Endothelial cell of umbilical vein (primary cell): ENCODE measurements around the gene ZNF407. TPM values are rescaled to one million over a fixed set of nuclear protein-coding genes. Genes with fewer than 3 reads are reported as not detected.

Experiments
- BruUV-seq: library from RNA; stranded (reverse); fragments of 400-500 nt; replicated peaks from 2 replicates; lab custom pipeline; 2021; lab: Mats Ljungman, UMichigan
- CTCF ChIA-PET: fragments of 300-600, 350-600 bp; sonication (Branson Sonifier 250); formaldehyde crosslinking; loops from one replicate; lab custom pipeline; 2021; ENCODE audit warnings: antibody characterized with exemption, inconsistent platforms; lab: Charles Lee
- POLR2A ChIA-PET: fragments of 300-600, 350-600 bp; sonication (Branson Sonifier 250); formaldehyde crosslinking; loops from one replicate; lab custom pipeline; 2021; ENCODE audit warnings: antibody characterized with exemption, inconsistent platforms; lab: Charles Lee
- DNase-seq: peaks from one replicate; pipeline ENCODE4 v3.0.0-alpha.2; 2011; ENCODE audit warnings: low read depth, low spot score
- FAIRE-seq: peaks from 2 replicates; lab custom pipeline; 2011; peaks lifted over from hg19 to GRCh38; lab: Jason Lieb, UNC
- H2AFZ ChIP-seq: 2 replicates; pipeline ENCODE4 v1.6.0; 2012; ENCODE audit warnings: low read depth, low read length, control low read depth, inconsistent platforms
- H3K27ac ChIP-seq: 2 replicates; pipeline ENCODE4 v1.5.1; 2011; ENCODE audit warnings: low read depth, mild to moderate bottlenecking, control low read depth, low read length, moderate library complexity; ENCODE audit not compliant: insufficient read depth
- H3K27me3 ChIP-seq, 2 experiments: 2 replicates each; pipeline versions ENCODE4 v1.6.0 to v1.6.1; 2011; ENCODE audit warnings: low read length in 2 of 2, mixed read lengths in 1 of 2; ENCODE audit not compliant: control insufficient read depth in 2 of 2, insufficient read depth in 2 of 2
- H3K36me3 ChIP-seq, 2 experiments: 2 replicates in 1 of 2; 3 replicates in 1 of 2; pipeline ENCODE4 v1.5.1; 2011; ENCODE audit warnings: low read length in 2 of 2, mild to moderate bottlenecking in 1 of 2, moderate library complexity in 1 of 2; ENCODE audit not compliant: control insufficient read depth in 2 of 2, insufficient read depth in 2 of 2; ENCODE audit errors: extremely low read depth in 1 of 2
- H3K4me1 ChIP-seq: 3 replicates; pipeline ENCODE4 v1.5.1; 2011; ENCODE audit warnings: mild to moderate bottlenecking, low read length; ENCODE audit not compliant: control insufficient read depth, insufficient read depth; ENCODE audit errors: extremely low read depth
- H3K4me2 ChIP-seq: 2 replicates; pipeline ENCODE4 v1.6.1; 2011; ENCODE audit warnings: low read length, control low read depth, mixed read lengths; ENCODE audit not compliant: insufficient read depth
- H3K4me3 ChIP-seq, 3 experiments: fragments of 200-600 bp in 1 of 3; sonication (generic), shearing (Covaris generic) in 1 of 3; replicated peaks in 1 of 3; 2 replicates each; pipeline ENCODE4 v1.5.1; 2011 to 2016; ENCODE audit warnings: control low read depth in 3 of 3, low read length in 3 of 3, mild to moderate bottlenecking in 2 of 3, inconsistent platforms in 1 of 3, low read depth in 1 of 3, moderate library complexity in 1 of 3; ENCODE audit not compliant: insufficient read depth in 1 of 3
- H3K79me2 ChIP-seq: 2 replicates; pipeline ENCODE4 v1.6.0; 2012; ENCODE audit warnings: low read length, inconsistent platforms; ENCODE audit not compliant: control insufficient read depth, insufficient read depth
- H3K9ac ChIP-seq: replicated peaks from 2 replicates; pipeline ENCODE3; 2011; ENCODE audit warnings: low read length, control low read depth; ENCODE audit not compliant: insufficient read depth; ENCODE audit errors: extremely low read depth
- H3K9me1 ChIP-seq: replicated peaks from 3 replicates; pipeline ENCODE4 v1.6.0; 2011; ENCODE audit warnings: mild to moderate bottlenecking, low read length; ENCODE audit not compliant: control insufficient read depth, insufficient read depth; ENCODE audit errors: extremely low read depth
- H3K9me3 ChIP-seq: replicated peaks from 2 replicates; pipeline ENCODE4 v1.5.1; 2012; ENCODE audit warnings: low read length, inconsistent platforms; ENCODE audit not compliant: control insufficient read depth, insufficient read depth
- H4K20me1 ChIP-seq: replicated peaks from 2 replicates; pipeline ENCODE3; 2011; ENCODE audit warnings: mild to moderate bottlenecking, low read length; ENCODE audit not compliant: control insufficient read depth, insufficient read depth; ENCODE audit errors: extremely low read depth
- EZH2 ChIP-seq: IDR thresholded peaks from 2 replicates; pipeline ENCODE4 v1.6.1; 2012; ENCODE audit warnings: borderline replicate concordance, low read depth, mild to moderate bottlenecking, moderate library complexity, low read length, inconsistent platforms; ENCODE audit not compliant: severe bottlenecking
- FOS ChIP-seq: IDR thresholded peaks from 2 replicates; pipeline ENCODE4 v1.6.1; 2011; ENCODE audit warnings: mild to moderate bottlenecking, low read length, moderate library complexity, borderline replicate concordance; ENCODE audit not compliant: insufficient read depth
- GATA2 ChIP-seq: IDR thresholded peaks from 2 replicates; pipeline ENCODE4 v1.7.0; 2011; ENCODE audit warnings: low read depth, mild to moderate bottlenecking, moderate library complexity, mixed read lengths, low read length; ENCODE audit not compliant: insufficient read length, insufficient read depth
- JUN ChIP-seq: IDR thresholded peaks from 2 replicates; pipeline ENCODE4 v1.6.1; 2011; ENCODE audit warnings: borderline replicate concordance, low read depth; ENCODE audit not compliant: insufficient read length, insufficient read depth
- MYC ChIP-seq: IDR thresholded peaks from one replicate; pipeline ENCODE4 v1.6.1; 2011; ENCODE audit warnings: mild to moderate bottlenecking, low read depth, low read length
- POLR2A ChIP-seq: IDR thresholded peaks from 2 replicates; pipeline ENCODE4 v1.6.1; 2012; ENCODE audit warnings: low read depth, mild to moderate bottlenecking, control low read depth, low read length
- POLR2AphosphoS5 ChIP-seq: IDR thresholded peaks from 2 replicates; pipeline ENCODE4 v1.6.1; 2012; ENCODE audit warnings: low read depth, mild to moderate bottlenecking, control low read depth, low read length, moderate library complexity; ENCODE audit not compliant: insufficient read depth
- dilution Hi-C: fragments of 300-500 bp; cut with MboI; formaldehyde crosslinking; loops from one replicate; pipeline ENCODE4 v1.15.0; 2019; ENCODE audit warnings: low sequenced_read_pairs; ENCODE audit not compliant: extremely low pct_ligation_motif_present
- intact Hi-C: fragments of 100-400 bp; cut with micrococcal nuclease; formaldehyde crosslinking; loops from one replicate; pipeline ENCODE4 v1.10.0; 2022
- polyA plus RNA-seq, 4 experiments: library from polyadenylated mRNA; depleted of rRNA in 3 of 4; stranded (reverse) in 3 of 4; unstranded in 1 of 4; fragments of >200 nt; gene quantifications; 2 replicates each; pipeline versions ENCODE4 v1.2.1 to v1.2.3, GENCODE V29; 2011 to 2012; ENCODE audit warnings: missing spikeins in 1 of 4
- total RNA-seq: library from RNA; stranded (reverse); gene quantifications from 2 replicates; pipeline ENCODE4 v1.2.3, GENCODE V29; 2021
- TF ChIP-seq, protein P1 (sequence below), 2 donors: IDR thresholded peaks; 1 replicate in 1 of 2; 2 replicates in 1 of 2; pipeline ENCODE4 v1.5.1; 2011; ENCODE audit warnings: low read length in 2 of 2, mild to moderate bottlenecking in 2 of 2, moderate library complexity in 2 of 2, control low read depth in 1 of 2, inconsistent platforms in 1 of 2, low read depth in 1 of 2; ENCODE audit not compliant: insufficient read depth in 1 of 2; ENCODE audit errors: extremely low read depth in 1 of 2
- TF ChIP-seq, protein P2 (sequence below): IDR thresholded peaks from 2 replicates; pipeline ENCODE4 v1.6.1; 2011; ENCODE audit not compliant: insufficient read depth, insufficient read length

Gene ZNF407
- total and polyA plus RNA-seq, 2 donors (not counting 3 experiments of a cell fraction or from before 2014, with no cell fraction given): 3.8 to 20.1 TPM

DNA sequence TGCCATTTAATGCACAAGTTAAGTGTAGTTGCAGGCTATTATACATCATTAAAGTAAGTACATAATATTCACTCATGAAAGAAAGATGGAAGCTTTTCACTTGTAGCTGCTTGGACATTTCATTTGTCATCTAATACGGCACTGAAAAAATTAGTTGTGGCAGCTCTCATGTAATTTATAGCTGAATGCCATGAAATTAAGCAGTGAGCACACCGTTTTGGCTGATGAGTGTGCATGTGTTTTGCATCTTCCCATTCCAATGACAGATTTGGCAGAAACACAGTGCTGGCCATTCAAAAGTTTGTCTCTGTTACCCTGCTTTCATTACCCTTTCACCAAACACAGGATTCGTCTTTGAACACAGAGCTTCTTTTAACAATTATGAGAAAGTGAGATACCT, 437.3 kb downstream of the ZNF407 start:
- no peak for DNase-seq
- BruUV-seq: no TSS peak
- no peak for FAIRE-seq
- H2AFZ ChIP-seq: no peak overlapping the region
- H3K4me2 ChIP-seq: no peak overlapping the region
- no peaks in the 10 kb centered on the region for H3K9me3 ChIP-seq
- no peaks in the 10 kb centered on the region for H4K20me1 ChIP-seq
- intact Hi-C loops: loop anchor here (5.0 kb wide), 1 partner anchor 138 kb away; no protein-coding TSS in a partner anchor
- no peaks in the 10 kb centered on the region for H3K9me1 ChIP-seq
- H3K36me3 ChIP-seq: no peaks in the 10 kb centered on the region
- ChIA-PET CTCF (interaction anchor here (0.7 to 1.6 kb wide), 3 partner anchors 39 to 376 kb away, joined by 3 to 4 read pairs (median 3); no protein-coding TSS in a partner anchor), POLR2A (no interaction called here)
- no peak overlapping the region for H3K27ac ChIP-seq
- H3K4me3 ChIP-seq: no peak overlapping the region
- no peaks in the 10 kb centered on the region for H3K27me3 ChIP-seq
- no peak overlapping the region for H3K9ac ChIP-seq
- dilution Hi-C loops: no loop called here
- H3K79me2 ChIP-seq: no peaks in the 10 kb centered on the region
- no peak for TF ChIP-seq POLR2A
- TF ChIP-seq, protein P1, sequence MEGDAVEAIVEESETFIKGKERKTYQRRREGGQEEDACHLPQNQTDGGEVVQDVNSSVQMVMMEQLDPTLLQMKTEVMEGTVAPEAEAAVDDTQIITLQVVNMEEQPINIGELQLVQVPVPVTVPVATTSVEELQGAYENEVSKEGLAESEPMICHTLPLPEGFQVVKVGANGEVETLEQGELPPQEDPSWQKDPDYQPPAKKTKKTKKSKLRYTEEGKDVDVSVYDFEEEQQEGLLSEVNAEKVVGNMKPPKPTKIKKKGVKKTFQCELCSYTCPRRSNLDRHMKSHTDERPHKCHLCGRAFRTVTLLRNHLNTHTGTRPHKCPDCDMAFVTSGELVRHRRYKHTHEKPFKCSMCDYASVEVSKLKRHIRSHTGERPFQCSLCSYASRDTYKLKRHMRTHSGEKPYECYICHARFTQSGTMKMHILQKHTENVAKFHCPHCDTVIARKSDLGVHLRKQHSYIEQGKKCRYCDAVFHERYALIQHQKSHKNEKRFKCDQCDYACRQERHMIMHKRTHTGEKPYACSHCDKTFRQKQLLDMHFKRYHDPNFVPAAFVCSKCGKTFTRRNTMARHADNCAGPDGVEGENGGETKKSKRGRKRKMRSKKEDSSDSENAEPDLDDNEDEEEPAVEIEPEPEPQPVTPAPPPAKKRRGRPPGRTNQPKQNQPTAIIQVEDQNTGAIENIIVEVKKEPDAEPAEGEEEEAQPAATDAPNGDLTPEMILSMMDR (IDR thresholded peaks at IDR 0.05; ENCODE audit: extremely low read depth in 1 of 2, insufficient read depth in 1 of 2, low read depth in 1 of 2, low read length in 2 of 2): no peak
- TF ChIP-seq, protein P2, sequence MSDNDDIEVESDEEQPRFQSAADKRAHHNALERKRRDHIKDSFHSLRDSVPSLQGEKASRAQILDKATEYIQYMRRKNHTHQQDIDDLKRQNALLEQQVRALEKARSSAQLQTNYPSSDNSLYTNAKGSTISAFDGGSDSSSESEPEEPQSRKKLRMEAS: no peak
- no peak for TF ChIP-seq FOS
- no peak for TF ChIP-seq JUN
- TF ChIP-seq MYC: no peak
- TF ChIP-seq POLR2AphosphoS5: no peak
- TF ChIP-seq GATA2: no peak
- no peak for TF ChIP-seq EZH2
- no peaks in the 10 kb centered on the region for H3K4me1 ChIP-seq
